Stimulated activated CD4-positive, alpha-beta T cell treated with anti-CD3 and anti-CD28 coated beads, Interleukin-2, amount 100 ng/mL, for 48 hours (primary cell): Measurements from ENCODE around the gene PATJ.
"Not testable (repeated sequence)": the region's sequence is repeated elsewhere in the genome, so short reads cannot be mapped to it uniquely, and the experiment has no call there.

Experiments used
- DNase-seq, 2 donors: peaks; one replicate each; pipeline ENCODE4 v3.0.0-alpha.2; 2020

The PATJ gene

DNA sequence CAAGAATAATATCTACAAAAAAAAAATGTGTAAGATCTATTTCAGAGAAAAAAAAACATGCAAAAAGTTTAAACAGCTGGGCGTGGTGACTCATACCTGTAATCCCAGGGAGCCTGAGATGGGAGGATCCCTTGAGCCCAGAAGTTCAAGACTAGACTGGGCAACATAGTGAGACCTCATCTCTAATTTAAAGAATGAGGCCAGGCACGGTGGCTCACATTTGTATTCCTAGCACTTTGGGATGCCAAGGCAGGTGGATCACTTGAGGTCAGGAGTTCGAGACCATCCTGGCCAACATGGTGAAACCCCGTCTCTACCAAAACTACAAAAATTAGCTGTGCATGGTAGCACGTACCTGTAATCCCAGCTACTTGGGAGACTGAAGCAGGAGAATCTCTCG lies 443.0 kb downstream of the PATJ start:
- DNase-seq: not testable (repeated sequence)

DNA sequence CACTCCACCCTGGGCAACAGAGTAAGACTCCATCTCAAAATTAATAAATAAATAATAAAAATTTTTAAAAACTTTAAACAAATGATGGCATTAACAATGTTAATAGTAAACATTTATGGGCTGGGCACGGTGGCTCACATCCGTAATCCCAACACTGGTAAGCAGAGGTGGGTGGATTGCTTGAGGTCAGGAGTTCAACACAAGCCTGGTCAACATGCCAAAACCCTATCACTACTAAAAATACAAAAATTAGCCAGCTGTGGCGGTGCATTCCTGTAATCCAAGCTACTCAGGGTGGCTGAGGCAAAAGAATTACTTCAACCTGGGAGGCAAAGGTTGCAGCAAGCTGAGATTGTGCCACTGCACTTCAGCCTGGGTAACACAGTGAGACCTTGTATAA lies 443.4 kb downstream of the PATJ start:
- DNase-seq: no peak

DNA sequence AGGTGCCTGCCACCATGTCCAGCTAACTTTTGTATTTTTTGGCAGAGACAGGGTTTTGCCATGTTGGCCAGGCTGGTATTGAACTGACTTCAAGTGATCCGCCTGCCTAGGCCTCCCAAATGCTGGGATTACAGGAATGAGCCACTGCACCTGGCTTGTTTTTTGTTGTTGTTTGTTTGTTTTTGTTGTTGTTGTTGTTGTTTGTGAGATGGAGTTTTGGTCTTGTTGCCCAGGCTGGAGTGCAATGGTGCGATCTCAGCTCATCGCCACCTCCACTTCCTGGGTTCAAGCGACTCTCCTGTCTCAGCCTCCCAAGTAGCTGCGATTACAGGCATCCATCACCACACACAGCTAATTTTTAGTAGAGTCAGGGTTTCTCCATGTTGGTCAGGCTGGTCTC lies 445.3 kb downstream of the PATJ start:
- DNase-seq: no peak

DNA sequence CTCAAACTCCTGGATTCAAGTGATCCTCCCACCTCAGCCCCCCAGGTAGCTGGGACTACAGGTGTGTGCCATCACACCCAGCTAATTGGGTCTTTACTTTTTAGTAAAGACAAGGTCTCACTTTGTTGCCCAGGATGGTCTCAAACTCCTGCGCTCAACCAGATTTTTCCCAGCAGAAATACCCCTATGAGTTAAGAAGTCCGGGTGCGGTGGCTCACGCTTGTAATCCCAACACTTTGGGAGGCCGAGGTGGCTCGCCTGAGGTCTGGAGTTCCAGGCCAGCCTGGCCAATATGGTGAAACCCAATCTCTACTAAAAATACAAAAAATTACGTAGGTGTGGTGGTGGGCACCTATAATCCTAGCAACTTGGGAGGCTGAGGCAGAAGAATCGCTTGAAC lies 445.8 kb downstream of the PATJ start:
- DNase-seq: no peak

DNA sequence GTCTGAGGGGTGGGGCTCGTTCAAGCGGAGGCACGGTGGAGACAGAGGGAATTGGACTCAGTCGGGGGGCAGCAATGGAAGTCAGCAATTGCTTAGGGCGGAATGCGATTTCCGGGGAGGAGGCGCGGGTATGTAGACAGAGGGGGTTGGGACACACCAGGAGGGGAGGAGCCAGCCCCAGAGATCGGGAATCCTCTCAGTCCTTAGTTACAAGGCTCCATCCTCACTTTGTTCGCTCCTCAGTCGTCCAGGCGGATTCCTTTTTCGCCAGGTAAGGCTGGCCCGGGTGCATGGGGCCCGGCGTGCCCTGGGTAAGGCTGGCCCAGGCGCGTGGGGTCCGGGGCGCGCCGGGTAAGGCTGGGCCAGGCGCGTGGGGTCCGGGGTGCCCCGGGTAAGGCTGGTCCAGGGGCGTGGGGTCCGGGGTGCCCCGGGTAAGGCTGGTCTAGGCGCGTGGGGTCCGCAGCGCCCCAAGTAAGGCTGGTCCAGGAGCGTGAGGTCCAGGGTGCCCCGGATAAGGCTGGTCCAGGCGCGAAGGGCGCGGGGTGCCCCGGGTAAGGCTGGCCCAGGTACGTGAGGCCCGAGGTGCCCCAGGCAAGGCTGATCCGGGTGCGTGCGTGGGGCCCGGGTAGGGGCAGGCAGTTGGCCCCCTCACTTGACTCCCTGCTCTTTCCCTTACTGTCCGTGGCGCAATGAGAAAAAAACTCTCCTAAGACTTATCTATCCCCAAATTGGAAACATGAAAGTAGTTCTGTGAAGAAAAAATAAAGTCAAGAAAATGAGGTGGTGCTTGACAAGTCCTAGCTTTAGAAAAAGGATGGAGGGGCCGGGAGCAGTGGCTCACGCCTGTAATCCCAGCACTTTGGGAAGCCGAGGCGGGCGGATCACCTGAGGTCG lies 452.6 kb downstream of the PATJ start, which contains the start of gene L1TD1:
TSS of gene L1TD1 (plus strand) at position 199 of the 894 bp plus-strand sequence. CDS start 11,780 bp downstream, outside the sequence.
- DNase-seq: no peak

DNA sequence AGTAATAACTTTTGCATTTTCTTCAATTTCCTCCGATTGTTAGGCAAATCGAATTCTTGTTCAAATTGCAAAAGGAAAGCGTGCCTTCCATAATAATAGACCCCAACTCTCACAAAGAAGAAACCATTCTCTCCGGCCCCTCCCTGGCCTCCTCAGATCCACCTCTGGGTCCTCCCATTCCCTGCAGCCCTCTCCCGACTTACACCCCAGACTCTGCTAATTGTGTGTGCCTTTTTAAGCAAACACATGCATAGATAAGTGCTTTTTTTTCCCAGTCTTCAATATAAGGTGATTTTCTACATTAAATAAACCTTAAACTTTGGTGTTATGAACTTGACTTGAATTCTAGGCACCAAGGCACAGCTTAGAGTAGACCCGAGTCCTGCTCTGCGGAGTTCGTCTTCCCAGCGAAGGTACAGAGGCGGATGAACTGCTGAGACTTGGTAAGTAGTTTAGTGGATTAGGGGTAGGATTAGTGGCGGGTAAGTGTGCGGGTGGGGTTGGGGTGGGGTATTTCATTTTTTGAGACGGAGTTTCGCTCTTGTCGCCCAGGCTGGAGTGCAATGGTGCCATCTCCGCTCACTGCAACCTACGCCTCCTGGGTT lies 453.9 kb downstream of the PATJ start:
- DNase-seq: no peak

DNA sequence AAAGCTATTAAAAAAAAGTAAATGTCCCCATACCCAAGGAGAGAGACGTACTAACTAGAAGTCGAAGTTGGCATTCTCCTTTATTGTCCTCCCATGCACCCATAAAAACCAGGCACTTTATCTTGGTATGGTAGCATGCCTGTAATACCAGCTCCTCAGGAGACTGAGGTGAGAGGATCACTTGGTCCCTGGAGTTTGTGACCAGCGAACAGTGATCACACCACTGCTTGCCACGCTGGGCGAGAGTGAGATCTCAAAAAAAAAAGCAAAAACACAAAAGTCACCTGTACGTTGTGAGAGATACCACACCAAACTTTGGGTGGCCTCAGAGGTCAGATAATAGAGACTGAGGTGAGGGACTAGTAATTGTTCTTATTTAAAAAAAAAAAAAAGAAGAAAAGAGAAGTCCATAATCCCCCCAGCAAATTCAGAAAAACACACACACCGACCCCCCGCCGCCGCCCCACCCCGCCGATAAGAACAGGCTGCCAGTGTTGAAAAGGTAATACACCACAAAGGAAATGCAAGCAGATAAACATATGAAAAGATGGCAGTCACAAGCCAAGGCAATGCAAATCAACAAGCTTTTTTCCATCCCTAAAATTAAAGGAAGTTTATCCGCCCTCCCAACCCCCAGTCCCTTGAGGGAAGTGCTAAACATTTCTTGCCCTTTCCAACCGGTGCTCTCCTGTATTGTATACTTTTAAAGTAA lies 455.9 kb downstream of the PATJ start:
- no peak for DNase-seq

DNA sequence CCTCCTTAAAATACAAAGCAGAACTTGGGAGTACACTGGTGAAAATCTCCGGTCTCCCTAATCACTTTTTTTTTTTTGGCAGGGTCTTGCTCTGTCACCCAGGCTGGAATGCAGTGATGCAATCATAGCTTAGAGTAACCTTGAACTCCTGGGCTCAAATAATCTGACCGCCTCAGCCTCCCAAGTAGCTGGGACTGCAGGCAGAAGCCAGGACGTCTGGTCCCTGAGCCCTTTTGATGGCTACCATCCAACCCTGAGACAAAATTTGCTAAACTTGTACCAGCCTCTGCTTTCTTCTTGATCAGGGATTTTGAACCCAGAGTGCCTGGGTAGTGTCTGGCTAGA lies 456.5 kb downstream of the PATJ start:
- no peak for DNase-seq

DNA sequence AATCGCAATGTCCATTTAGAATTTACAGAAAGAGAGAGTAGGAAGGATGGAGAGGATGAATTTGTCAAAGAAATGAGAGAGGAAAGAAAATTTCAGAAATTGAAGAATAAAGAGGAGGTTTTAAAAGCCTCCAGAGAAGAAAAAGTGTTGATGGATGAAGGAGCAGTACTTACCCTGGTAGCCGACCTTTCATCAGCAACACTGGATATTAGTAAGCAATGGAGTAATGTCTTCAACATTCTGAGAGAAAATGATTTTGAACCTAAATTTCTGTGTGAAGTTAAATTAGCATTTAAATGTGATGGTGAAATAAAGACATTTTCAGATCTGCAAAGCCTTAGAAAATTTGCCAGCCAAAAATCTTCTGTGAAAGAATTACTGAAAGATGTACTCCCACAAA lies 464.9 kb downstream of the PATJ start:
- DNase-seq: no peak

DNA sequence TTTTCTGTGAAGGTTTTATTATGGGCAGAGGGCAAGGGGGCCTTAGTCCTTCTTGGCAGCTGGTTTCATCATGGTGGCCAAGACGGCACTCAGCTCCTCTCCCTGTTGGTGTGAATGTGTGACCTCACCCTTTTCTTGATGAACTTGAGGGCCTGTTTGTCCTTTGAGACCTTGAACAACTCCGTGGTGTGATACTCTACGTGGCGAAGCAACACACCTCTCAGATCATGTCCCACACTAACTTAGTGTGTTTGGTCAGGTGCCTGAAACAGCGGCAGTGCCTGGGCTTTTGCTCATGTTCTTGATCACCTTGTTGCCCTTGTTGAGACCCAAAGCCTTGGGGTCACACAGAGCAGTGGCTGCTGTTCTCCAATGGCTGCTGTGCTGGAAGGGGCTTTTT lies 465.8 kb downstream of the PATJ start:
- no peak for DNase-seq

DNA sequence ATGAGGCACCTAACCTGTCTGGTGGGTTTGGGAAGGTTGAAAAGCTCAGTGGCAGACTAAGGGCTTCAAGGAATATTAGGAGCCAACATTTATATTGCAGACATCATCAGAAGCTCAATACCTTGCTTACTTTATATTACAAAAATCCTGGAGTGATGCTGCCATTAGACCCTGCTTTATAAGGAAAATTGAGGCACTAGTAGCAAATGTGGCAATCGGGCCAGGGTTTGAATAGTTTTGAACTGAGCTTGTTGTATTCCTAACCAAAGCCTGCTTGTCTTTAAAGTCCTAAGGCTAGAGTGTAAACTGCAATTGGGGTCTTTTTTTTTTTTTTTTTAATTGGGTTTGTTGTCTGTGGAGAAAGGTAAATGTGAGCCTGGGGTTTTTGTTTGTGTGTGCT lies 466.7 kb downstream of the PATJ start:
- DNase-seq: no peak

DNA sequence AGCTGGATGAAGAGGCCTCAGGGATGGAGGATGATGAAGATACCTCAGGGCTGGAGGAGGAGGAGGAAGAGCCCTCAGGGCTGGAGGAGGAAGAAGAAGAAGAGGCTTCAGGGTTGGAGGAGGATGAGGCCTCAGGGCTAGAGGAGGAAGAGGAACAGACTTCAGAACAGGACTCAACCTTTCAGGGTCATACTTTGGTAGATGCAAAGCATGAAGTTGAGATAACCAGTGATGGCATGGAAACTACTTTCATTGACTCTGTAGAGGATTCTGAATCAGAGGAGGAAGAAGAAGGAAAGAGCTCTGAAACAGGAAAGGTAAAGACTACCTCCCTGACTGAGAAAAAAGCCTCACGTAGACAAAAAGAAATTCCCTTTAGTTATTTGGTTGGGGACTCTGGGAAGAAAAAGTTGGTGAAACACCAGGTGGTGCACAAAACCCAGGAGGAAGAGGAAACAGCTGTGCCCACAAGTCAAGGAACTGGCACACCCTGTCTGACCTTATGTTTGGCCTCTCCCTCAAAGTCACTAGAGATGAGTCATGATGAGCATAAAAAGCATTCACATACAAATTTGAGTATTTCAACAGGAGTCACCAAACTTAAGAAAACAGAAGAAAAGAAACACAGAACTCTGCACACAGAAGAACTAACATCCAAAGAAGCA lies 467.8 kb downstream of the PATJ start:
- no peak for DNase-seq

DNA sequence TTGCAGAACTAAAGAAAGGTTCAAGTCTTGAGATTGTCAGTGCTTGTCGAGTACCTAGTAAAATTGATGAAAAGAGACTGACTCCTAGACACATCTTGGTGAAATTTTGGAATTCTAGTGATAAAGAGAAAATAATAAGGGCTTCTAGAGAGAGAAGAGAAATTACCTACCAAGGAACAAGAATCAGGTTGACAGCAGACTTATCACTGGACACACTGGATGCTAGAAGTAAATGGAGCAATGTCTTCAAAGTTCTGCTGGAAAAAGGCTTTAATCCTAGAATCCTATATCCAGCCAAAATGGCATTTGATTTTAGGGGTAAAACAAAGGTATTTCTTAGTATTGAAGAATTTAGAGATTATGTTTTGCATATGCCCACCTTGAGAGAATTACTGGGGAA lies 468.7 kb downstream of the PATJ start:
- no peak for DNase-seq

DNA sequence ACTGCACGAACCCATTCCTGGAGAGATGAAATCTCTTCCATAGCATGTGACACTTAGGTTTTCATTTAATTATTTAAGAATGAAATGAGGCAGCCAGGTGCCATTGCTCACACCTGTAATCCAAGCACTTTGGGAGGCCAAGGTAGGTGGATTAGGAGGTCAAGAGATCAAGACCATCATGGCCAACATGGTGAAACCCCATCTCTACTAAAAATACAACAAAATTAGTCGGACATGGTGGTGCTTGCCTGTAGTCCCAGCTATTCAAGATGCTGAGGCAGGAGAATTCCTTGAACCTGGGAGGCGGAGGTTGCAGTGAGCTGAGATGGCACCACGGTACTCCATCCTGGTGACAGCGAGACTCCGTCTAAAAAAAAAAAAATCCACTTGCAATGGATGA lies 470.1 kb downstream of the PATJ start:
- no peak for DNase-seq

DNA sequence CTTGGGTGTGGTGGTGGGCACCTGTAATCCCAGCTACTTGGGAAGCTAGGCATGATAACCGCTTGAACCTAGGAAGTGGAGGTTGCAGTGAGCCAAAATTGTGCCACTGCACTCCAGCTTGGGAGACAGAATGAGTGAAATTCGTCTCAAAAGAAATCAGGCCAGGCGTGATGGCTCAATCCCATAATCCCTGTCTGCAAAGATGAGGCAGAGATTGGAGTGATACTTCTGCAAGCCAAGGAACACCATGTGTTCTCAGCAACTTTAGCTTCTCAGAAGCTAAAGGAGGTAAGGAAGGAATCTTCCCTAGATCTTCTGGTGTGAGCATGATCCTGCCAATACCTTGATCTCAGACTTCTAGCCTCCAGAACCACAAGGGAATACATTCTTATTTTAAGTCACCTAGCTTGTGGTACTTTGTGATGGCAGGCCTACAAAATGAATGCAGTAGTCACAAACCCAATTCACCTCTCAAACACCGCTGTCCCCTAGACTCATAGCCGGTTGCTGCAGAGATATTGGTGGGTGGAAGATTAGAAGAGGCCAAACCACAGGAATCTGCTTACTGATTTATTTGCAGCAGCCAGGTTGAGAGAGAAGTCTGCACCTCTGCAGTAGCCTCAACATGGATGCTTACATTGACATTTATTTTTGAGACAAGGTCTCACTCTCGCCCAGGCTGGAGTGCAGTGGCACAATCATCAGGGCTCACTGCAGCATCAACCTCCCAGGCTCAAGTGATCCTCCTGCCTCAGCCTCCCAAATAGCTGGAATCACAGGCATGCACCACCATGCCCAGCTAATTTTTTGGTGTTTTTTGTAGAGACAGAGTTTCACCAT lies 471.0 kb downstream of the PATJ start:
- no peak for DNase-seq

DNA sequence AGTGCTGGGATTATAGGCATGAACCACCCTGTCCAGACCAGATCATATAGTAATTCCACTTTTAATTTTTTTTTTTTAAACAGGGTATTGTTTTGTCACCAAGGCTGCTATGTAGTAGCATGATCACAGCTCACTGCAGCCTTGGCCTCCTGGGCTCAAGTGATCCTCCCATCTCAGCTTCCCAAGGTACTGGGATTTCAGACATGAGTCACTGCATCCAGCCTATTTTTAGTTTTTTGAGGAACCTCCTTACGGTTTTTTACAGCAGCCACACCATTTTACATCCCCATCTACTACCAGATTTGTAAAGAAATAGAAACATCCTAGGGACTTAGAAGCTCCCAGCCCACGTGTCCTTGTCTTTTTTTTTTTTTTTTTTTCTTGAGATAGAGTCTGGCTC lies 476.3 kb downstream of the PATJ start:
- no peak for DNase-seq

DNA sequence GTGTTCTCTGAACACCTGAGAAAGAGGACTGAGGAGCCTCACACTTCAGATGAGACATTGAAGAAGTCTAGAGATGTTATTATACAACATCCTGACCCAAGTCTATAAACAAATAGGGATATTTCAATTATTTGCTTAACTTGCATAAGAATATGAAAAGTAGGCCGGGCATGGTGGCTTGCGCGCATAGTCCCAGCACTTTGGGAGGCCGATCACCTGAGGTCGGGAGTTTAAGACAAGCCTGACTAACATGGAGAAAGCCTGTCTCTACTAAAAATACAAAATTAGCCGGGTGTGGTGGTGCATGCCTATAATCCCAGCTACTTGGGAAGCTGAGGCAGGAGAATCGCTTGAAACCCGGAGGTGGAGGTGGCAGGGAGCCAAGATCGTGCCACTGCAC lies 478.2 kb downstream of the PATJ start:
- not testable (repeated sequence) for DNase-seq

DNA sequence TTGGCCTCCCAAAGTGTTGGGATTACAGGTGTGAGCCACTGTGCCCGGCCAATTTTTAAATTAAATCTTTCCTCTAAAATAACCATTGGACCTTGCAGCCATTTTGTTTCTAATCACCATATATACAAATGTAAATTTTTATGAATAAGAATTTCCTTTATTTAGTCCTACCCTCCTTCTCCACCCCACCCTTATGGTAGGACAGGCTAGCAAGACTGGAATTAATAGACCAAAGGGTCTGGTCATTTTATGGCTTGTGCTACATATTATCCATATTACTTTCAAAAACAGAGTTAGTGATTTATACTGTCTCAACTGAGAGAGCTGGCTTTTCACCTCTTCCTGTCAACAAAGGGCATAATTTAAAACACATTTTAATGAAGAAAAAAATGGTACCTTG lies 478.9 kb downstream of the PATJ start:
- DNase-seq: no peak

DNA sequence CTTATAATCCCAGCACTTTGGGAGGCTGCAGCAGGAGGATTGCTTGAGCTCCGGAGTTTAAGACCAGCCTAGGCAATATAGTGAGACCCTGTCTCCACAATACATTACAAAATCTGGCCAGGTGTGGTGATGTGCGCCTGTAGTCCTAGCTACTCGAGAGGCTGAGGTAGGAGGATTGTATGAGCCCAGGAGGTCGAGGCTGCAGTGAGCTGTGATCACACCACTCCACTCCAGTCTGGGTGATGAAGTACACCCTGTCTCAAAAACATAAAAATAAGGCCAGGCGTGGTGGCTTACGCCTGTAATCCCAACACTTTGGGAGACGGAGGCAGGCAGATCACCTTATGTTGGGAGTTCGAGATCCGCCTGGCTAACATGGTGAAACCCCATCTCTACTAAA lies 480.0 kb downstream of the PATJ start:
- no peak for DNase-seq

DNA sequence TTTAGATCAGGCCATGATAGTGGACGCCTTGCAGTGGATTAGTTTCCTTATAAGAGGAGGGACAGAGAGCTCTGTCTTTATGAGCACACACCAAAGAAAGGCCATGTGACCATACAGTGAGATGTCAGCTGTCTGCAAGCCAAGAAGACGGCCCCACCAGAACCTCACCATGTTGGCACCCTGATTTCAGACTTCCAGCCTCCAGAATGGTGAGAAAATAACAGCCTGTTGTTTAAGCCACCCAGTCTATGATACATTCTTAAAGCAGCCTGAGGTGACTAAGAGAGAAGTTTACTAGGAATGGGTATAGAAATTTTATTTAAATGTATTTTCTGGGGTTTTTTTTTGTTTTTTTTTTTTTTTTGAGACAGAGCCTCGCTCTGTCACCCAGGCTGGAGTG lies 481.9 kb downstream of the PATJ start:
- DNase-seq: no peak

DNA sequence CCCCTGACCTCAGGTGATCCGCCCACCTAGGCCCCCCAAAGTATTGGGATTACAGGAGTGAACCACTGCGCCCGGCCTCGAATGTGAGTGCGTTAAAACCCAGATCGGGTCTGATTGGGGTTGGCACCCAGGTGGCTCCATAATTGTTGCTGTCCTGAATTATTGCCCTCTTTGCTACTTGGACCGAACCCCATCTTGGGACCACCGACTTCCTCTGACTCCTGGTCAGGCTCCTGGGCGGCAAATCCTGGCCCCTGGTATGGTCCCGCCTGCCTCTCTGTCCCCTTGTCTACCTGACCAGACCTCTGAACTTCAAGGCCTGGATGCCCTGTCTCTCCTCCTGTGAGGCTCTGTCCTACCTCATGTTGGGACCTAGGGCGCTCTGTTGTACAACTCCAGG lies 485.2 kb downstream of the PATJ start:
- DNase-seq: no peak
